Measurements from ENCODE around the gene CFP. TPM values are rescaled to one million over a fixed set of nuclear protein-coding genes. Genes with fewer than 3 reads are reported as not detected.

The CFP gene
- total and polyA plus RNA-seq, 2 of the 13 experiments (the other 11 are each of a cell fraction or from before 2014, with no cell fraction given): 0.01 TPM; not detected in 1

- TF ChIP-seq ZBTB40 (IDR thresholded peaks at IDR 0.05): no peak
- TF ChIP-seq ZBTB40 (CRISPR knock-in tag; IDR thresholded peaks at IDR 0.05): no peak
- TF ChIP-seq SP1 (IDR thresholded peaks at IDR 0.05): no peak
- no peak for TF ChIP-seq SP1 (CRISPR knock-in tag; IDR thresholded peaks at IDR 0.05)
- no peak for TF ChIP-seq TBP (CRISPR knock-in tag; IDR thresholded peaks at IDR 0.05)
- no peak for TF ChIP-seq ZNF788 (CRISPR knock-in tag; IDR thresholded peaks at IDR 0.05; ENCODE audit: borderline replicate concordance)
- TF ChIP-seq FOXP4 (CRISPR knock-in tag; IDR thresholded peaks at IDR 0.05): no peak
- TF ChIP-seq EZH2 (conservative IDR thresholded peaks at IDR 0.05; ENCODE audit: low read depth, low read length): no peak
- no peak for TF ChIP-seq ETV5 (CRISPR knock-in tag; IDR thresholded peaks at IDR 0.05; ENCODE audit: borderline replicate concordance)
- TF ChIP-seq ZNF660 (CRISPR knock-in tag; IDR thresholded peaks at IDR 0.05; ENCODE audit: borderline replicate concordance, low read depth): no peak
- TF ChIP-seq ZSCAN21 (CRISPR knock-in tag; IDR thresholded peaks at IDR 0.05; ENCODE audit: borderline replicate concordance): no peak
- TF ChIP-seq MXD3 (CRISPR knock-in tag; IDR thresholded peaks at IDR 0.05): no peak
These were observed 21.5 kb downstream of the CFP start (continued) for GRCh38 chrX:47608130-47608810.

Measured in HepG2 (cell line).